Measurements from ENCODE around the gene ABI2. TPM values are rescaled to one million over a fixed set of nuclear protein-coding genes. Genes with fewer than 3 reads are reported as not detected.

Gene ABI2
- total RNA-seq, 1 experiment from 2014 or later, result 72.2 TPM

- intact Hi-C loops (cut with micrococcal nuclease; ENCODE audit: unreplicated experiment) (no loop called here), in situ Hi-C loops (cut with HindIII; ENCODE audit: low pct_unique_long_range_greater_than_20kb, low sequenced_read_pairs) (no loop called here)
- POLR2A ChIA-PET, result no interaction called here
- no peaks in the 10 kb centered on the region for H3K4me1 ChIP-seq (ENCODE audit: control insufficient read depth, insufficient read depth, low read length)
- no peak for ATAC-seq
- H3K27me3 ChIP-seq (ENCODE audit: control insufficient read depth, insufficient read depth, low read length), result no peaks in the 10 kb centered on the region
- TF ChIP-seq TCF7L2 (IDR thresholded peaks at IDR 0.05; ENCODE audit: low read depth, low read length), result no peak
- no peak for TF ChIP-seq REST (IDR thresholded peaks at IDR 0.05; ENCODE audit: insufficient read depth in 1 of 2, low read depth in 2 of 2, low read length in 1 of 2)
- no peak for TF ChIP-seq SIN3A (IDR thresholded peaks at IDR 0.05; ENCODE audit: borderline replicate concordance, insufficient read depth, low read depth, low read length)
- no peak for TF ChIP-seq POLR2AphosphoS5 (IDR thresholded peaks at IDR 0.05; ENCODE audit: low read depth, low read length)
- TF ChIP-seq CTCF (IDR thresholded peaks at IDR 0.05), result no peak
- no peak overlapping the region for H3K27ac ChIP-seq (ENCODE audit: low read length)
- no TSS peak for BruUV-seq (replicated peaks)
- DNase-seq (ENCODE audit: low read depth, low spot score), result no peak
- CTCF ChIA-PET, result no interaction called here
- H3K36me3 ChIP-seq (ENCODE audit: control insufficient read depth, insufficient read depth, low read length), result peaks cover 13% of the 10 kb centered on the region
- H3K9me3 ChIP-seq (ENCODE audit: control insufficient read depth, insufficient read depth, low read depth, low read length), result no peaks in the 10 kb centered on the region
- H3K4me3 ChIP-seq (ENCODE audit: low read depth in 2 of 2, low read length in 2 of 2), result no peak overlapping the region
Measured at GRCh38 chr2:203444738-203445137, 116.5 kb downstream of the ABI2 start.

GRCh38 chr2:203446071-203446481, 117.9 kb downstream of the ABI2 start:
- Histone ChIP-seq H3K27me3 (ENCODE audit: control insufficient read depth, insufficient read depth, low read length) (no peaks in the 10 kb centered on the region), H3K4me3 (ENCODE audit: low read depth in 2 of 2, low read length in 2 of 2) (no peak overlapping the region), H3K36me3 (ENCODE audit: control insufficient read depth, insufficient read depth, low read length) (peaks cover 13% of the 10 kb centered on the region), H3K27ac (ENCODE audit: low read length) (no peak overlapping the region), H3K4me1 (ENCODE audit: control insufficient read depth, insufficient read depth, low read length) (no peaks in the 10 kb centered on the region), H3K9me3 (ENCODE audit: control insufficient read depth, insufficient read depth, low read depth, low read length) (no peaks in the 10 kb centered on the region)
- TF ChIP-seq CTCF (IDR thresholded peaks at IDR 0.05) (no peak), TCF7L2 (IDR thresholded peaks at IDR 0.05; ENCODE audit: low read depth, low read length) (no peak), SIN3A (IDR thresholded peaks at IDR 0.05; ENCODE audit: borderline replicate concordance, insufficient read depth, low read depth, low read length) (no peak), POLR2AphosphoS5 (IDR thresholded peaks at IDR 0.05; ENCODE audit: low read depth, low read length) (no peak), REST (IDR thresholded peaks at IDR 0.05; ENCODE audit: insufficient read depth in 1 of 2, low read depth in 2 of 2, low read length in 1 of 2) (no peak)
- in situ Hi-C loops (cut with HindIII; ENCODE audit: low pct_unique_long_range_greater_than_20kb, low sequenced_read_pairs) (no loop called here), intact Hi-C loops (cut with micrococcal nuclease; ENCODE audit: unreplicated experiment) (no loop called here)
- BruUV-seq (replicated peaks), result no TSS peak
- ATAC-seq, result no peak
- ChIA-PET CTCF (no interaction called here), POLR2A (interaction anchor here (0.7 kb wide), 1 partner anchor 1277 kb away, joined by 14 read pairs; no protein-coding TSS in a partner anchor)
- no peak for DNase-seq (ENCODE audit: low read depth, low spot score)
